22Rv1 (cell line): ENCODE results near the gene PKN2.

Source experiments
- H3K27ac ChIP-seq: fragments of 450-650 bp; 2 replicates; pipeline ENCODE4 v1.5.1; 2017
- CTCF ChIP-seq: fragments of 450-650 bp; IDR thresholded peaks from 2 replicates; pipeline ENCODE4 v1.5.1; 2017; ENCODE audit warnings: mild to moderate bottlenecking
- ZFX ChIP-seq: fragments of 450-650 bp; IDR thresholded peaks from 2 replicates; pipeline ENCODE4 v1.6.1; 2017; ENCODE audit warnings: antibody characterized with exemption, borderline replicate concordance

PKN2 gene

GRCh38 chr1:88735382-88735781 lies 51.3 kb downstream of the PKN2 start:
- TF ChIP-seq ZFX (no peak), CTCF (no peak)
- no peak overlapping the region for H3K27ac ChIP-seq

- TF ChIP-seq ZFX (no peak), CTCF (no peak)
Observed at GRCh38 chr1:88735909-88736308, 51.8 kb downstream of the PKN2 start.

GRCh38 chr1:88736633-88737248 lies 52.7 kb downstream of the PKN2 start:
- H3K27ac ChIP-seq: no peak overlapping the region
- no peak for TF ChIP-seq ZFX
- peak; percentile 72 for TF ChIP-seq CTCF

More at GRCh38 chr1:88735909-88736308, 51.8 kb downstream of the PKN2 start:
- H3K27ac ChIP-seq: no peak overlapping the region

GRCh38 chr1:88737338-88737927 lies 53.4 kb downstream of the PKN2 start:
- TF ChIP-seq ZFX (no peak), CTCF (no peak)
- H3K27ac ChIP-seq: no peak overlapping the region

- no peak overlapping the region for H3K27ac ChIP-seq
- no peak for TF ChIP-seq CTCF
- no peak for TF ChIP-seq ZFX
Observed at GRCh38 chr1:88740784-88741183, 56.7 kb downstream of the PKN2 start.

- TF ChIP-seq CTCF (no peak), ZFX (no peak)
- no peak overlapping the region for H3K27ac ChIP-seq
Observed at GRCh38 chr1:88741413-88741812, 57.3 kb downstream of the PKN2 start.

GRCh38 chr1:88742531-88742930 lies 58.5 kb downstream of the PKN2 start:
- no peak overlapping the region for H3K27ac ChIP-seq
- TF ChIP-seq ZFX (no peak), CTCF (no peak)
